HepG2 (cell line): ENCODE measurements around the gene CCT8. TPM values are rescaled to one million over a fixed set of nuclear protein-coding genes. Genes with fewer than 3 reads are reported as not detected.
A peak's percentile ranks its signal among the peaks of the same experiment; 100 is the strongest.

ENCODE experiments used
- ATAC-seq: fragments of 200-7000 bp; cut with Tn5 transposase; 3 replicates; pipeline ENCODE4 v1.9.1; 2020; ENCODE audit warnings: mild to moderate bottlenecking, moderate library complexity
- BruUV-seq: library from RNA; stranded (reverse); fragments of 400-500 nt; replicated peaks from 2 replicates; lab custom pipeline; 2021; lab: Mats Ljungman, UMichigan
- CTCF ChIA-PET: fragments of 300-600 bp; formaldehyde crosslinking; extraction: SDS; loops from one replicate; lab custom pipeline; 2021; ENCODE audit warnings: low total read pairs, inconsistent platforms, low intra/inter-chr PET ratio; lab: Yijun Ruan, JAX
- POLR2A ChIA-PET: fragments of 350-600 bp; sonication (Branson Sonifier 250); formaldehyde crosslinking; loops from one replicate; lab custom pipeline; 2020; ENCODE audit warnings: antibody characterized with exemption, inconsistent platforms; lab: Yijun Ruan, JAX
- DNase-seq: peaks from one replicate; pipeline ENCODE4 v3.0.0-alpha.2; 2015; ENCODE audit warnings: low spot score
- FAIRE-seq: peaks from 3 replicates; lab custom pipeline; 2011; peaks lifted over from hg19 to GRCh38; lab: Jason Lieb, UNC
- H2AFZ ChIP-seq: one replicate; pipeline ENCODE4 v1.6.1; 2011; ENCODE audit warnings: low read length, inconsistent platforms
- H3K27ac ChIP-seq: fragments of 300-600 bp; 3 replicates; pipeline ENCODE4 v1.8.0; 2011; ENCODE audit warnings: mixed run types, mild to moderate bottlenecking, mixed read lengths, low read length, inconsistent platforms; ENCODE audit not compliant: insufficient read depth; ENCODE audit errors: extremely low read length
- H3K27me3 ChIP-seq, 2 experiments: fragments of 200-600 bp in 1 of 2; 2 replicates in 1 of 2; 3 replicates in 1 of 2; pipeline versions ENCODE4 v1.6.0 to v1.8.0; 2011; ENCODE audit warnings: low read length in 2 of 2, mild to moderate bottlenecking in 2 of 2, moderate library complexity in 2 of 2, inconsistent platforms in 1 of 2; ENCODE audit not compliant: insufficient read depth in 2 of 2, control insufficient read depth in 1 of 2
- H3K36me3 ChIP-seq, 2 experiments: fragments of 200-600 bp in 1 of 2; replicated peaks in 1 of 2; 2 replicates in 1 of 2; 3 replicates in 1 of 2; pipeline versions ENCODE4 v1.5.1 to v1.8.0; 2011; ENCODE audit warnings: low read length in 2 of 2, inconsistent platforms in 1 of 2; ENCODE audit not compliant: insufficient read depth in 2 of 2, control insufficient read depth in 1 of 2
- H3K4me1 ChIP-seq: 2 replicates; pipeline ENCODE4 v1.5.1; 2012; ENCODE audit warnings: low read length, inconsistent platforms; ENCODE audit not compliant: insufficient read depth
- H3K4me2 ChIP-seq: 2 replicates; pipeline ENCODE4 v1.6.0; 2011; ENCODE audit warnings: low read depth, low read length, inconsistent platforms
- H3K4me3 ChIP-seq, 3 experiments: fragments of 200-600 bp in 1 of 3; sonication (generic), shearing (Covaris generic) in 1 of 3; replicated peaks in 1 of 3; 2 replicates each; pipeline ENCODE4 v1.5.1; 2011 to 2016; ENCODE audit warnings: low read length in 3 of 3, inconsistent platforms in 2 of 3, low read depth in 2 of 3, mild to moderate bottlenecking in 2 of 3, control low read depth in 1 of 3, mixed read lengths in 1 of 3; ENCODE audit not compliant: insufficient read depth in 1 of 3
- H3K79me2 ChIP-seq: one replicate; pipeline ENCODE4 v1.6.1; 2011; ENCODE audit warnings: low read length, inconsistent platforms; ENCODE audit not compliant: insufficient read depth
- H3K9ac ChIP-seq: 2 replicates; pipeline ENCODE4 v1.6.0; 2011; ENCODE audit warnings: mild to moderate bottlenecking, low read depth, low read length, inconsistent platforms; ENCODE audit not compliant: insufficient read depth
- H3K9me3 ChIP-seq: 2 replicates; pipeline ENCODE4 v1.5.1; 2012; ENCODE audit warnings: mild to moderate bottlenecking, low read length
- H4K20me1 ChIP-seq: 2 replicates; pipeline ENCODE4 v1.6.0; 2011; ENCODE audit warnings: inconsistent platforms, mild to moderate bottlenecking, low read length, moderate library complexity; ENCODE audit not compliant: insufficient read depth
- ARNTL ChIP-seq: sonication (generic); formaldehyde crosslinking; IDR thresholded peaks from 2 replicates; pipeline ENCODE4 v1.4.0; 2020; ENCODE audit warnings: mild to moderate bottlenecking, missing genetic modification reagents
- DNMT1 ChIP-seq: sonication (generic); formaldehyde crosslinking; IDR thresholded peaks from 2 replicates; pipeline ENCODE4 v1.5.1; 2020; ENCODE audit warnings: mild to moderate bottlenecking, missing genetic modification reagents
- ELF1 ChIP-seq: sonication (generic); formaldehyde crosslinking; IDR thresholded peaks from 2 replicates; pipeline ENCODE4 v1.4.0; 2020; ENCODE audit warnings: missing genetic modification reagents
- FOXC1 ChIP-seq: sonication (generic); formaldehyde crosslinking; IDR thresholded peaks from 2 replicates; pipeline ENCODE4 v1.8.0; 2022; ENCODE audit warnings: mild to moderate bottlenecking, missing genetic modification reagents, borderline replicate concordance
- HMG20A ChIP-seq: IDR thresholded peaks from 2 replicates; pipeline ENCODE4 v1.6.1; 2016; ENCODE audit warnings: borderline replicate concordance
- HMG20B ChIP-seq: conservative IDR thresholded peaks from 2 replicates; pipeline ENCODE4 v1.6.1; 2016; ENCODE audit warnings: missing genetic modification reagents, missing compliant biosample characterization
- HOXA9 ChIP-seq: sonication (generic); formaldehyde crosslinking; IDR thresholded peaks from 2 replicates; pipeline ENCODE4 v1.8.1; 2022; ENCODE audit warnings: missing genetic modification reagents, mild to moderate bottlenecking, moderate library complexity, borderline replicate concordance
- KDM2A ChIP-seq: sonication (generic); formaldehyde crosslinking; IDR thresholded peaks from 2 replicates; pipeline ENCODE4 v1.4.0; 2020; ENCODE audit warnings: low read depth, missing genetic modification reagents, borderline replicate concordance
- MXI1 ChIP-seq: IDR thresholded peaks from 3 replicates; pipeline ENCODE4 v1.6.1; 2012; ENCODE audit warnings: low read depth, low read length, inconsistent platforms, borderline replicate concordance
- PHF21A ChIP-seq: sonication (generic); formaldehyde crosslinking; IDR thresholded peaks from 2 replicates; pipeline ENCODE4 v1.5.0; 2020; ENCODE audit warnings: mild to moderate bottlenecking, missing genetic modification reagents
- TBX3 ChIP-seq: fragments of 450-650 bp; IDR thresholded peaks from 2 replicates; pipeline ENCODE4 v1.6.1; 2017; ENCODE audit warnings: antibody characterized with exemption, mild to moderate bottlenecking, inconsistent platforms, borderline replicate concordance
- YEATS4 ChIP-seq: sonication (generic); formaldehyde crosslinking; IDR thresholded peaks from 2 replicates; pipeline ENCODE4 v1.4.0; 2020; ENCODE audit warnings: missing genetic modification reagents, borderline replicate concordance
- ZNF30 ChIP-seq: sonication (generic); formaldehyde crosslinking; IDR thresholded peaks from 2 replicates; pipeline ENCODE4 v1.5.0; 2020; ENCODE audit warnings: mild to moderate bottlenecking, missing genetic modification reagents
- ZNF326 ChIP-seq: sonication (generic); formaldehyde crosslinking; IDR thresholded peaks from 2 replicates; pipeline ENCODE4 v1.4.0; 2020; ENCODE audit warnings: missing genetic modification reagents, borderline replicate concordance
- ZNF468 ChIP-seq: sonication (generic); formaldehyde crosslinking; IDR thresholded peaks from 2 replicates; pipeline ENCODE4 v1.8.0; 2022; ENCODE audit warnings: mild to moderate bottlenecking, moderate library complexity, missing genetic modification reagents
- ZNF780A ChIP-seq: sonication (generic); formaldehyde crosslinking; IDR thresholded peaks from 2 replicates; pipeline ENCODE4 v1.8.0; 2022; ENCODE audit warnings: mild to moderate bottlenecking, missing genetic modification reagents, moderate library complexity
- WGBS: methylation state at CpG from one replicate; pipeline ENCODE4 v1.1.6; 2017; ENCODE audit warnings: low lambda C conversion rate; 5-methylcytosine and 5-hydroxymethylcytosine counted together
- in situ Hi-C: cut with HindIII; loops from 2 replicates; pipeline ENCODE4 v1.10.0; 2017; ENCODE audit warnings: low pct_unique_long_range_greater_than_20kb; ENCODE audit not compliant: extremely low pct_ligation_motif_present
- intact Hi-C: fragments of 100-400 bp; cut with micrococcal nuclease; formaldehyde crosslinking; loops from one replicate; pipeline ENCODE4 v1.10.0; 2022; ENCODE audit not compliant: unreplicated experiment
- polyA plus RNA-seq, 8 experiments: library from polyadenylated mRNA; depleted of rRNA in 3 of 8; stranded (reverse) in 7 of 8; unstranded in 1 of 8; fragments of >200 nt; fragmentation: Illumina TruSeq in 4 of 8; extraction: Trizol in 4 of 8; gene quantifications; 2 replicates each; pipeline versions ENCODE4 v1.2.1 to v1.2.3, GENCODE V29; 2011 to 2016; ENCODE audit warnings: low read depth in 4 of 8, missing spikeins in 1 of 8, mixed read lengths in 1 of 8; ENCODE audit not compliant: insufficient read depth in 1 of 8
- total RNA-seq, 5 experiments: library from RNA; depleted of rRNA; stranded (reverse); fragments of >200 nt; fragmentation: Illumina TruSeq; extraction: Trizol; gene quantifications; 2 replicates each; pipeline ENCODE4 v1.2.3, GENCODE V29; 2016; ENCODE audit warnings: low read depth in 1 of 5
- TF ChIP-seq, protein P1 (sequence below): IDR thresholded peaks from 2 replicates; pipeline ENCODE4 v1.6.1; 2016; ENCODE audit warnings: low read depth
- TF ChIP-seq, protein P2 (sequence below): sonication (generic); formaldehyde crosslinking; IDR thresholded peaks from 2 replicates; pipeline ENCODE4 v1.8.1; 2022; ENCODE audit warnings: low read depth, mild to moderate bottlenecking, missing genetic modification reagents

CCT8 gene
- total and polyA plus RNA-seq, 2 of the 13 experiments (the other 11 are each of a cell fraction or from before 2014, with no cell fraction given), result 127 to 325 TPM

DNA sequence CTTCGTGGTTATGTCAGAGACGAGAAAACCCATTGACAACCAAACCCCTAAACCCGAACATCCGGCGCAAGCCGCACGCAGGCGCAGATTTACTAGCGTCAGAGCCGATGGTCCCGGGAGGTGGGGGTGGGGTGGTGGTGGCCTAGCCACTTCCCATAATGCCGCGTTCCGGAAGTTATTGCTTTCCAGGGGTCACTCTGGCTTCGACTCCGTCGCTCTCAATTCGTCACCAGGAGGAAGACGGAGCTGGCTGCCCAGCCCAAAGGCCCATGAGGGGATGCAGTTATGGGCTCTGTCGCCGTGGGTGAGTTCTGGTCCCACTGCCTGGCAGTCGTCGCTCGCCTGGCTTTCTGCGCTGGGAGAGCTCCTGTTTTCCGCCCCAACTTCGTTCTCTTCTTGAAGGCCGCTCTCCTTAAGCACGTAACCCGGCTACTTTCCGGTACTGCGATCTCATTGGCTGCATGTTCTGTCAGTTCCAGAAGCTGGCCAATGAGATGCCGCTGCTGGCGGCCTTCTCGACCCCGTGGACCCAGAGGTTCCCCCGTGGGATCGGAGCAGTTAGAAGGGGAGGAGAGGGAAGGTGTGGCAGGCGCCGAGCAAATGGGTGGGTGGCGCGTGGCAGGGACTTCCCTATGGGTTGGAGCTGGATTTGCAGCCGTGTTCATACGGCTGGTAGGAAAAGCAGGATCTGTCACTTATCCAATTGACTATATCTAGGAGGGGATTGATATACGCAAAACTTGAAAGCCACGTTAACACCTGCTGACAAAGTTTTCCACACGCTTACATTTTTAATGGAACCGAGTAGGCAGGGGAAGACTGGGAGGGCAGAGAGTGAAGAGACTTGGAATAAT is 48.7 kb downstream of the CCT8 start, which contains the start of gene USP16:
Gene USP16 (plus strand): TSS at position 195 of the 854 bp plus-strand sequence. CDS start 3,246 bp downstream, outside the sequence.
- BruUV-seq, result no TSS peak
- peak; percentile 95 for DNase-seq
- Histone ChIP-seq H3K36me3 (peaks cover 0 to 7% of the 10 kb centered on the region in 2 experiments; a peak in 4 of 5 replicates), H3K27me3 (no peaks in the 10 kb centered on the region; a peak in 1 of 5 replicates), H3K9me3 (no peaks in the 10 kb centered on the region), H3K9ac (peak within 1 kb of the TSS; percentile 99), H3K27ac (peak within 1 kb of the TSS; percentile 99), H3K79me2 (peaks cover 32% of the 10 kb centered on the region), H4K20me1 (no peaks in the 10 kb centered on the region), H3K4me3 (peak within 1 kb of the TSS; percentile 79 to 94 (median 83)), H2AFZ (peak within 1 kb of the TSS; percentile 59), H3K4me1 (peaks cover 44% of the 10 kb centered on the region), H3K4me2 (peak within 1 kb of the TSS; percentile 87)
- intact Hi-C loops, result loop anchor here (1.0 to 2.0 kb wide), 3 partner anchors 22 to 48 kb away; partner anchors contain the start of genes CCT8 and LTN1
- ChIA-PET CTCF (no interaction called here), POLR2A (interaction anchor here (0.8 to 5.2 kb wide), 11 partner anchors 12 to 274 kb away, joined by 3 to 94 read pairs (median 5); partner anchors contain the start of genes BACH1, CCT8 and LTN1)
- WGBS, result under 1% methylated on average over 42 of the region's 48 CpGs
- in situ Hi-C loops, result no loop called here
- ATAC-seq, result peak; percentile 98
- FAIRE-seq, result peak; percentile 92
- TF ChIP-seq MXI1, result peak; percentile 93; the same call in 1 of the 3 replicates
- TF ChIP-seq KDM2A (CRISPR knock-in tag), result peak; percentile 85
- TF ChIP-seq, protein P1, sequence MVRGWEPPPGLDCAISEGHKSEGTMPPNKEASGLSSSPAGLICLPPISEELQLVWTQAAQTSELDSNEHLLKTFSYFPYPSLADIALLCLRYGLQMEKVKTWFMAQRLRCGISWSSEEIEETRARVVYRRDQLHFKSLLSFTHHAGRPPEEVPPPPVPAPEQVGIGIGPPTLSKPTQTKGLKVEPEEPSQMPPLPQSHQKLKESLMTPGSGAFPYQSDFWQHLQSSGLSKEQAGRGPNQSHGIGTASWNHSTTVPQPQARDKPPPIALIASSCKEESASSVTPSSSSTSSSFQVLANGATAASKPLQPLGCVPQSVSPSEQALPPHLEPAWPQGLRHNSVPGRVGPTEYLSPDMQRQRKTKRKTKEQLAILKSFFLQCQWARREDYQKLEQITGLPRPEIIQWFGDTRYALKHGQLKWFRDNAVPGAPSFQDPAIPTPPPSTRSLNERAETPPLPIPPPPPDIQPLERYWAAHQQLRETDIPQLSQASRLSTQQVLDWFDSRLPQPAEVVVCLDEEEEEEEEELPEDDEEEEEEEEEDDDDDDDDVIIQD (CRISPR knock-in tag), result peak; percentile 50; the same call in 1 of the 2 replicates
- TF ChIP-seq FOXC1, result peak; percentile 51; the same call in 1 of the 2 replicates
- TF ChIP-seq DNMT1 (CRISPR knock-in tag), result no peak
- TF ChIP-seq ZNF780A (CRISPR knock-in tag), result no peak
- no peak for TF ChIP-seq HMG20B (CRISPR knock-in tag)
- no peak for TF ChIP-seq ZNF30 (CRISPR knock-in tag)
- TF ChIP-seq HMG20A, result no peak; the same call in 1 of the 2 replicates
- no peak for TF ChIP-seq HOXA9 (CRISPR knock-in tag)
- TF ChIP-seq, protein P2, sequence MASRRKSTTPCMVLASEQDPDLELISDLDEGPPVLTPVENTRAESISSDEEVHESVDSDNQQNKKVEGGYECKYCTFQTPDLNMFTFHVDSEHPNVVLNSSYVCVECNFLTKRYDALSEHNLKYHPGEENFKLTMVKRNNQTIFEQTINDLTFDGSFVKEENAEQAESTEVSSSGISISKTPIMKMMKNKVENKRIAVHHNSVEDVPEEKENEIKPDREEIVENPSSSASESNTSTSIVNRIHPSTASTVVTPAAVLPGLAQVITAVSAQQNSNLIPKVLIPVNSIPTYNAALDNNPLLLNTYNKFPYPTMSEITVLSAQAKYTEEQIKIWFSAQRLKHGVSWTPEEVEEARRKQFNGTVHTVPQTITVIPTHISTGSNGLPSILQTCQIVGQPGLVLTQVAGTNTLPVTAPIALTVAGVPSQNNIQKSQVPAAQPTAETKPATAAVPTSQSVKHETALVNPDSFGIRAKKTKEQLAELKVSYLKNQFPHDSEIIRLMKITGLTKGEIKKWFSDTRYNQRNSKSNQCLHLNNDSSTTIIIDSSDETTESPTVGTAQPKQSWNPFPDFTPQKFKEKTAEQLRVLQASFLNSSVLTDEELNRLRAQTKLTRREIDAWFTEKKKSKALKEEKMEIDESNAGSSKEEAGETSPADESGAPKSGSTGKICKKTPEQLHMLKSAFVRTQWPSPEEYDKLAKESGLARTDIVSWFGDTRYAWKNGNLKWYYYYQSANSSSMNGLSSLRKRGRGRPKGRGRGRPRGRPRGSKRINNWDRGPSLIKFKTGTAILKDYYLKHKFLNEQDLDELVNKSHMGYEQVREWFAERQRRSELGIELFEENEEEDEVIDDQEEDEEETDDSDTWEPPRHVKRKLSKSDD (CRISPR knock-in tag), result no peak
- TF ChIP-seq YEATS4, result peak; percentile 95
- peak; percentile 40; the same call in 1 of the 2 replicates for TF ChIP-seq TBX3
- peak; percentile 81 for TF ChIP-seq ELF1 (CRISPR knock-in tag)
- TF ChIP-seq ARNTL, result no peak
- TF ChIP-seq ZNF326, result no peak
- TF ChIP-seq PHF21A, result peak; percentile 88
- TF ChIP-seq ZNF468 (CRISPR knock-in tag), result no peak
